Spleen (tissue), 11 donors: ENCODE results near the gene IRS2. TPM values are rescaled to one million over a fixed set of nuclear protein-coding genes. Genes with fewer than 3 reads are reported as not detected.

ENCODE experiments used
- DNase-seq: peaks from one replicate; pipeline ENCODE4 v3.0.0-alpha.2; 2020
- H3K27ac ChIP-seq, 8 donors: fragments of 200-600 bp; sonication (generic) in 7 of 8; 1 replicate in 4 of 8; 2 replicates in 4 of 8; pipeline versions ENCODE4 v1.5.0 to v1.8.0; 2016 to 2021; ENCODE audit warnings: inconsistent platforms in 4 of 8, mild to moderate bottlenecking in 4 of 8, moderate library complexity in 1 of 8
- H3K27me3 ChIP-seq, 7 donors: fragments of 200-600 bp; sonication (generic) in 6 of 7; replicated peaks in 1 of 7; 1 replicate in 4 of 7; 2 replicates in 3 of 7; pipeline versions ENCODE4 v1.5.0 to v1.8.0; 2016 to 2021; ENCODE audit warnings: inconsistent platforms in 3 of 7, mild to moderate bottlenecking in 1 of 7
- H3K36me3 ChIP-seq, 6 donors: fragments of 200-600 bp; sonication (generic) in 5 of 6; 1 replicate in 4 of 6; 2 replicates in 2 of 6; pipeline versions ENCODE4 v1.5.0 to v1.8.0; 2016 to 2021; ENCODE audit warnings: inconsistent platforms in 2 of 6
- H3K4me1 ChIP-seq, 6 donors: fragments of 200-600 bp; sonication (generic) in 5 of 6; 1 replicate in 3 of 6; 2 replicates in 3 of 6; pipeline versions ENCODE4 v1.5.0 to v1.8.0; 2016 to 2021; ENCODE audit warnings: inconsistent platforms in 3 of 6
- H3K4me3 ChIP-seq, 8 donors: fragments of 200-600 bp; sonication (generic) in 7 of 8; 1 replicate in 4 of 8; 2 replicates in 4 of 8; pipeline versions ENCODE4 v1.5.0 to v1.8.0; 2016 to 2021; ENCODE audit warnings: inconsistent platforms in 4 of 8, mild to moderate bottlenecking in 4 of 8, moderate library complexity in 2 of 8
- H3K9me3 ChIP-seq, 8 donors: fragments of 200-600 bp; sonication (generic) in 7 of 8; 1 replicate in 4 of 8; 2 replicates in 4 of 8; pipeline versions ENCODE4 v1.5.0 to v1.8.0; 2016 to 2021; ENCODE audit warnings: inconsistent platforms in 4 of 8
- CTCF ChIP-seq, 11 experiments: fragments of 200-600 bp in 7 of 11; fragments of 450-650 bp in 4 of 11; sonication (generic) in 4 of 11; IDR thresholded peaks in 8 of 11; conservative IDR thresholded peaks in 3 of 11; 1 replicate in 7 of 11; 2 replicates in 4 of 11; pipeline versions ENCODE4 v1.4.0 to v1.8.0; 2016 to 2021; ENCODE audit warnings: antibody characterized with exemption in 11 of 11, inconsistent platforms in 4 of 11, mild to moderate bottlenecking in 1 of 11
- POLR2A ChIP-seq, 3 donors: fragments of 450-650 bp; IDR thresholded peaks; one replicate each; pipeline ENCODE4 v1.5.1; 2017; ENCODE audit warnings: antibody characterized with exemption in 3 of 3, mild to moderate bottlenecking in 1 of 3
- POLR2AphosphoS5 ChIP-seq, 3 donors: sonication (generic); formaldehyde crosslinking; IDR thresholded peaks; one replicate each; pipeline ENCODE4 v1.5.1; 2017; ENCODE audit warnings: antibody characterized with exemption in 3 of 3
- WGBS, 5 donors: extraction: QIAGEN DNeasy Blood & Tissue Kit in 3 of 5; methylation state at CpG; one replicate each; pipeline versions ENCODE4 v1.1.5 to v1.1.7; 2013 to 2018; 5-methylcytosine and 5-hydroxymethylcytosine counted together
- intact Hi-C: fragments of 100-400 bp; cut with DNase I; formaldehyde crosslinking; loops from one replicate; pipeline ENCODE4 v1.15.0; 2023; ENCODE audit warnings: low total_unique reads
- polyA plus RNA-seq, 3 donors: library from polyadenylated mRNA; stranded (reverse); fragments of 200-250 nt; gene quantifications; one replicate each; pipeline ENCODE4 v1.2.1, GENCODE V29; 2013
- total RNA-seq, 7 donors: library from RNA; depleted of rRNA in 3 of 7; stranded (reverse); fragments of >200 nt in 3 of 7; fragmentation: NEBNext Ultra II Directional in 4 of 7; extraction: Animal tissue kit (Norgen Biotek cat#: 25700) in 4 of 7; gene quantifications; one replicate each; pipeline versions ENCODE4 v1.1.0 to v1.2.1, GENCODE V29; 2016 to 2021
- donor health status: healthy with polysubstance abuse.
- donor health status: DM: no; HTN: no; CAD: no; lungs with moderate emphysema.
- donor health status: DM: no; HTN: no; CAD: no.
- donor health status: Bipolar disorder and iron deficiency.
- donor health status: healthy.
- donor health status: DM: no; HTN: no; CAD: no.
- donor health status: DM: yes; HTN: yes; CAD: no.

The IRS2 gene
- total and polyA plus RNA-seq, 10 donors, result 1.4 to 31.3 (median 13.5) TPM

DNA sequence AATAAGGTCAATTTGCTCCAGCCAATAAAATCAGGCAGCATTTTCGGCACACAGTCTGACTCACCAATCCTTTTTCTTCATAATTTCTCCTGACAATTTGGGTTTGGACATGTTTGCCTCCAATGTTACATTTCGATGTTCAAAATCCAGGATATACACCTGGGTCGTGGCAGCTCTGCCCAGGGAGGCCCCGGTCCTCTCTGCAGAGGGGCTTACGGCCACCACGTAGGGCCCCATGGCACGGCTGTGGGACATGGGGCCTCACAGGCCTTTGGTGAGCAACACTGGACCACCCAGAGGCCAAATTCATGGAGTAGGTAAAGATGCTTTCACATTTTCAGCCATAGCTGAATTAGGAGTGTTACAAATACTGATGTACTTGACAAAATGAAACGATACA lies 25.4 kb downstream of the IRS2 start:
- intact Hi-C loops, result no loop called here
- Histone ChIP-seq H3K27me3 (no peaks in the 10 kb centered on the region), H3K4me3 (no peak overlapping the region), H3K4me1 (peaks cover 0 to 24% (median 5%) of the 10 kb centered on the region in 6 donors), H3K36me3 (peaks cover 0 to 20% (median 2%) of the 10 kb centered on the region in 6 donors), H3K9me3 (no peaks in the 10 kb centered on the region), H3K27ac (no peak overlapping the region)
- WGBS, 5 donors, result 79 to 90% (median 83%) methylated on average over 8 of the region's 8 CpGs
- DNase-seq, result no peak
- TF ChIP-seq POLR2A (IDR thresholded peaks at IDR 0.05) (no peak), POLR2AphosphoS5 (IDR thresholded peaks at IDR 0.05) (peak in 1 of 3 donors; percentile 33)

- H3K4me1 ChIP-seq, result peaks cover 0 to 24% (median 5%) of the 10 kb centered on the region in 6 donors
- H3K27me3 ChIP-seq, result no peaks in the 10 kb centered on the region
- no peaks in the 10 kb centered on the region for H3K9me3 ChIP-seq
- peaks cover 0 to 25% (median 7%) of the 10 kb centered on the region in 6 donors for H3K36me3 ChIP-seq
- H3K4me3 ChIP-seq, result no peak overlapping the region
- intact Hi-C loops, result no loop called here
- DNase-seq, result no peak
- 86 to 93% (median 89%) methylated on average over 8 of the region's 8 CpGs for WGBS, 5 donors
- TF ChIP-seq POLR2AphosphoS5 (IDR thresholded peaks at IDR 0.05) (no peak), CTCF (IDR thresholded peaks at IDR 0.05 in 8 of 11, conservative IDR thresholded peaks at IDR 0.05 in 3 of 11) (no peak), POLR2A (IDR thresholded peaks at IDR 0.05) (no peak)
- no peak overlapping the region for H3K27ac ChIP-seq
These were observed 26.0 kb downstream of the IRS2 start for GRCh38 chr13:109760402-109760801.

- no peak for DNase-seq
- peaks cover 0 to 33% (median 10%) of the 10 kb centered on the region in 6 donors for H3K36me3 ChIP-seq
- intact Hi-C loops, result no loop called here
- no peak for TF ChIP-seq CTCF (IDR thresholded peaks at IDR 0.05 in 8 of 11, conservative IDR thresholded peaks at IDR 0.05 in 3 of 11)
- TF ChIP-seq POLR2A (IDR thresholded peaks at IDR 0.05), result no peak
- no peak for TF ChIP-seq POLR2AphosphoS5 (IDR thresholded peaks at IDR 0.05)
- H3K9me3 ChIP-seq, result no peaks in the 10 kb centered on the region
- WGBS, 5 donors, result 70 to 84% (median 82%) methylated on average over 3 of the region's 3 CpGs
- peaks cover 0 to 19% (median 2%) of the 10 kb centered on the region in 6 donors for H3K4me1 ChIP-seq
- H3K27ac ChIP-seq, result no peak overlapping the region
- no peaks in the 10 kb centered on the region for H3K27me3 ChIP-seq
- no peak overlapping the region for H3K4me3 ChIP-seq
These were observed 26.8 kb downstream of the IRS2 start for GRCh38 chr13:109759609-109760008.

DNA sequence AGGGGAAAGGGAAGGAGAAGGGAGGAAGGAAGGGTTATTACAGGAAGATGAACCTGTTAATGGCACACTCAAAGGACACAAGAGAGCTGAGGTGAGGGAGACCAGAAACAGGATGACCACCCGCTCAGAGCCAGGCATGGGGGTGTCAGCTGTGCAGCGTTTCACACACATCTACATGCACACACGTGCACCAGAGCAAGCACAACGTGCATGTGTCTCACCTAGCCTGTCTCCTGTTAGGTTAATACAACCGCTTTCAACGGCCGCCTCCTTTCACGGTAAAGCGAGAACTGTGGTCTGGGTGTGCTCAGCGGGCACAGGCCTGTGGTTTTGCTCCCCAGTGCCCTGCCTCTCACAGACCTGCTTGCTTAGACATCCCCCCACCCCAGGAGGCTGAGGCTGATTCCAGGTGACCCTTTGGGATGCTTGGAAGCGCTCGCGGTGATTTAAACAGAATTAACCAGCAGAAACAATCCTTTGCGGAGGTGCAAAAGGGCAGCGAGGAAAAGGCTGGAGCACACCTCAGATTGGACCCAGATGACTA lies 27.4 kb downstream of the IRS2 start:
- no peaks in the 10 kb centered on the region for H3K9me3 ChIP-seq
- TF ChIP-seq POLR2AphosphoS5 (IDR thresholded peaks at IDR 0.05), result peak in 1 of 3 donors; percentile 27
- TF ChIP-seq CTCF (IDR thresholded peaks at IDR 0.05 in 8 of 11, conservative IDR thresholded peaks at IDR 0.05 in 3 of 11), result no peak
- H3K27ac ChIP-seq, result no peak overlapping the region

More for the DNA sequence above, 27.4 kb downstream of the IRS2 start:
- WGBS, 5 donors, result 81 to 92% (median 84%) methylated on average over 12 to 15 of the region's 15 CpGs
- DNase-seq, result no peak
- Histone ChIP-seq H3K4me1 (peaks cover 0 to 19% (median 2%) of the 10 kb centered on the region in 6 donors), H3K27me3 (no peaks in the 10 kb centered on the region), H3K36me3 (peaks cover 0 to 39% (median 11%) of the 10 kb centered on the region in 6 donors), H3K4me3 (no peak overlapping the region)
- intact Hi-C loops, result no loop called here
